ENCODE measurements around the gene NDUFA12.

GRCh38 chr12:94951071-94951934 is 52.2 kb downstream of the NDUFA12 start:
- TF ChIP-seq CTCF (IDR thresholded peaks at IDR 0.05; ENCODE audit: insufficient read depth, low read depth, low read length) (no peak), EZH2 (IDR thresholded peaks at IDR 0.05; ENCODE audit: insufficient read depth, low read length) (no peak)
